Breast epithelium (tissue), 3 donors: ENCODE results near the gene BCAS1.

Source experiments
- POLR2A ChIP-seq: fragments of 450-650 bp; IDR thresholded peaks from one replicate; pipeline ENCODE4 v1.6.1; 2016; ENCODE audit warnings: antibody characterized with exemption, mild to moderate bottlenecking, moderate library complexity
- TF ChIP-seq, protein P1 (sequence below), 3 donors: fragments of 450-650 bp; IDR thresholded peaks; one replicate each; pipeline ENCODE4 v1.5.1; 2016 to 2017; ENCODE audit warnings: antibody characterized with exemption in 3 of 3, mild to moderate bottlenecking in 3 of 3, moderate library complexity in 3 of 3

GRCh38 chr20:53939190-53939571 lies 131.2 kb downstream of the BCAS1 start:
- TF ChIP-seq, protein P1, sequence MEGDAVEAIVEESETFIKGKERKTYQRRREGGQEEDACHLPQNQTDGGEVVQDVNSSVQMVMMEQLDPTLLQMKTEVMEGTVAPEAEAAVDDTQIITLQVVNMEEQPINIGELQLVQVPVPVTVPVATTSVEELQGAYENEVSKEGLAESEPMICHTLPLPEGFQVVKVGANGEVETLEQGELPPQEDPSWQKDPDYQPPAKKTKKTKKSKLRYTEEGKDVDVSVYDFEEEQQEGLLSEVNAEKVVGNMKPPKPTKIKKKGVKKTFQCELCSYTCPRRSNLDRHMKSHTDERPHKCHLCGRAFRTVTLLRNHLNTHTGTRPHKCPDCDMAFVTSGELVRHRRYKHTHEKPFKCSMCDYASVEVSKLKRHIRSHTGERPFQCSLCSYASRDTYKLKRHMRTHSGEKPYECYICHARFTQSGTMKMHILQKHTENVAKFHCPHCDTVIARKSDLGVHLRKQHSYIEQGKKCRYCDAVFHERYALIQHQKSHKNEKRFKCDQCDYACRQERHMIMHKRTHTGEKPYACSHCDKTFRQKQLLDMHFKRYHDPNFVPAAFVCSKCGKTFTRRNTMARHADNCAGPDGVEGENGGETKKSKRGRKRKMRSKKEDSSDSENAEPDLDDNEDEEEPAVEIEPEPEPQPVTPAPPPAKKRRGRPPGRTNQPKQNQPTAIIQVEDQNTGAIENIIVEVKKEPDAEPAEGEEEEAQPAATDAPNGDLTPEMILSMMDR (IDR thresholded peaks at IDR 0.05) = no peak
- no peak for TF ChIP-seq POLR2A
